Measurements from ENCODE around the gene OR13C8.
"Not testable (repeated sequence)": the region's sequence is repeated elsewhere in the genome, so short reads cannot be mapped to it uniquely, and the experiment has no call there.

Gene OR13C8, protein sequence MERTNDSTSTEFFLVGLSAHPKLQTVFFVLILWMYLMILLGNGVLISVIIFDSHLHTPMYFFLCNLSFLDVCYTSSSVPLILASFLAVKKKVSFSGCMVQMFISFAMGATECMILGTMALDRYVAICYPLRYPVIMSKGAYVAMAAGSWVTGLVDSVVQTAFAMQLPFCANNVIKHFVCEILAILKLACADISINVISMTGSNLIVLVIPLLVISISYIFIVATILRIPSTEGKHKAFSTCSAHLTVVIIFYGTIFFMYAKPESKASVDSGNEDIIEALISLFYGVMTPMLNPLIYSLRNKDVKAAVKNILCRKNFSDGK
- long read RNA-seq, donor 1: 0 reads
- long read RNA-seq, donor 2: 0 reads
- long read RNA-seq, donor 3: 0 reads
- long read RNA-seq, donor 4: 0 reads
- long read RNA-seq, donor 5: 0 reads
- long read RNA-seq, donor 6: 0 reads
- long read RNA-seq, donor 7: 0 reads
- long read RNA-seq, donor 8: 0 reads

DNA sequence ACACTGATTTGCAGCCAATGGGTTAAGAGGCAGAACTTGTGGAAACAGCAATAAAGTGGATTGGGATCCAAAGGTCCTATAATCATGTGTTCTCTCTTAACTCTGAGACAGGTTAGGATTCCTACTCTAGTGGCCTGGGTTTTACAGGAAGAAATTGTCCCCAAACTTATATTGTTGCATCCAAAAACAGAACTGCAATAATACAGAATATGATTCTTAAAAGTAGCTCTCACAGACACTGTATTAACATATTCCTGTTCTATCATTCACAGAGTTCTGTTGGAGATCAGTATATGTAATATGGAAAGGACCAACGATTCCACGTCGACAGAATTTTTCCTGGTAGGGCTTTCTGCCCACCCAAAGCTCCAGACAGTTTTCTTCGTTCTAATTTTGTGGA lies at the start of gene OR13C8:
TSS of gene OR13C8 (plus strand) at position 301 of the 400 bp plus-strand sequence. CDS start at position 301, 0 bp downstream.
- DNase-seq: no peak

DNA sequence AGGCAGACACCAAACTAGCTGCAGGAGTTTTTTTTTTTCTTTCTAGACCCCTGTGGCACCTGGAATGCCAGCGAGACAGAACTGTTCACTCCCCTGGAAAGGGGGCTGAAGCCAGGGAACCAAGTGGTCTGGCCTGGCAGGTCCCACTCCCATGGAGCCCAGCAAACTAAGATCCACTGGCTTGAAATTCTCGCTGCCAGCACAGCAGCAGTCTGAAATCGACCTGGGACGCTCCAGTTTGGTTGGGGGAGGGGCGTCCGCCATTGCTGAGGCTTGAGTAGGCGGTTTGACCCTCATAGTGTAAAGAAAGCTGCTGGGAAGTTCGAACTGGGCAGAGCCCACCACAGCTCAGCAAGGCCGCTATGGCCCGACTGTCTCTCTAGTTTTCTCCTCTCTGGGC lies 48.7 kb upstream of the OR13C8 start:
- DNase-seq: not testable (repeated sequence)

DNA sequence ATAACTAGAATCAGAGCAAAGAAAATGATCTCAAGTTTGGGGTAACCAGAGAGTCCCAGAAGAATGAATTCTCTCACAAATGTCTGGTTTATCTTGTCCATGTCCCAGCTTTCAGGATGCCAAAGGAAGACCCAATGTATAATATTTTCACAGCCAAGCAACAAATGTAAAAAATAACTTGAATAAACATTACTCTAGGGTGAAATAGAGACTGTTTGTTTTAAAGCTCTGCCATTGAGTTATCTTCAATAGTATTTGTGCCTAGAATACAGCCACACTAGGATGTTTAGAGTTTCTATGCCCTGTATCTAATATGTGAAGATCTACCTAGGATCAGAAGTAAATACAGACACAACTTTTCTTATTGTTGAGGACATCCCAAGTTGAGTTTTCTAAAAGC lies 41.9 kb upstream of the OR13C8 start, which contains the start of gene OR13C4:
TSS of gene OR13C4 (minus strand) at position 101 of the 400 bp plus-strand sequence. CDS start at position 101, 0 bp downstream.
- no peak for DNase-seq

DNA sequence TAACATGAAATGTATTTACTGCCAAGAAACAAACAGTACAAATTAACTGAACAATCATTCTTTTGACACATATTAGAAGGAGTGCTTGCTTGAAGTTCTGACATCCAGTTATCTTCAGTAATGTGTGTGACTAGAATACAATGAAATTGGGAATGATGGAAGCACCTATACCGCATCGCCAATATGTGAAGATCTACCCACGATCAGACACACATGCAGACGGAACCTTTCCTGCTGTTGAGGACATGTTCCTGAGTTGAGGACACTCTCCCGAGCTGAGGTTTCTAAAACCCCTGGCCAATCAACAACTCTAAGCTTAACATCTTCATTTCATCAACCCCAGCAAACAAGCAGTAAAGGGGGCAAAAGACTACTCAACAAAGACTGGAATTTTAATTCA lies 32.2 kb upstream of the OR13C8 start, which contains the start of gene OR13C3:
TSS of gene OR13C3 (minus strand) at position 101 of the 400 bp plus-strand sequence. CDS start 133 bp downstream, outside the sequence.
- DNase-seq: no peak

DNA sequence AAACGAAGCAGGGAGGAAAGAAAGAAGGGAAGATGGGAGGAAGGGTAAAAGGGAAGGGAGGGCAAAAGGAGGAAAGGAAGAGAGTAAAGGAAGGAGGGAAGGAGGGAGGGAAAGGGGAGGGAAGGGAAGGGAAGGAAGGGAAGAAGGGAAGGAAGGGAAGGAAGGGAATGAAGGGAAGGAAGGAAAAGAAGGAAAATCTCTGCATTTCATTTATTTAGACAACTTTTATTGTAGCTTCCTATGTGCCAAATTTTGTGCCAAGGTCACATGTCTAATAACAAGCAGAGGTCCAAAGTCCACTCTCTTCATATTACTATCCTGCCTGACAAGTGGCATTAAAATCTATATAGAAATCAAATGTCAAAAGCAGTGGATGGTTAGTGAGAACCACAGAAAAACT lies 29.7 kb upstream of the OR13C8 start:
- DNase-seq: no peak

DNA sequence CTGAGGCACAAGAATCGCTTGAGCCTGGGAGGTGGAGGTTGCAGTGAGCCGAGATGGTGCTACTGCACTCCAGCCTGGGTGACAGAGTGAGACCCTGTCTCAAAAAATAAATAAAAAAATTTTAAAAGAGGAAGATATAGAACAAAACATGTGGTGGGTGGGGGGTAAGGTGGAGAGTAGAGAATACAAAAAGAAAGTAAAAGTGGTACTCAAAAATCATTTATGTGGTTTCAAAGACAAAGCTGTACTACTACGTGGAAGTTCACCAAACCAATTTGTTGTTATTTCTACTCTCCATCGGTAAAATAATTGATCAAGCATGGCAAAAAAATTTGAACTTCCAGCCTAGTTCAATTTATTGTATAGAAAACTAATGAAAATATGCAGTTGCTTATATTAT lies 24.3 kb upstream of the OR13C8 start:
- DNase-seq: no peak

DNA sequence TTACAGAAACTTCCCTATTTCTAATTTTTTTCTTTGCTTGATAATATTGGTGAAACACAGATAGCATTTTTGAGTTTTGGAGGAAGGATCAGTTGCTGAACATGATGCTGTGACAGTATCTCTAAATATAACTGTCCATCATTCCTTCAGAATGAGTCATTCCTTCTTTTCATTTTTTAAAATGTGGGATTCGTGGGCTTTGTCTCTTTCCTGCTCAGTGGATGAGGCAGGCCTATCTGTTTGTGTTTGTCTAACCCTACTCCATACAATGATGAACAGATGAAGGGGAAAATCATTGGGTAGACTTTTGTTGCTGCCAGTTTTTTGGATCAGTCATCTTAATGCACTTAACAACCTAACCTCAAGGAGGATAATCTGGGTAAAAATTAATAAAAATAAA lies 15.7 kb upstream of the OR13C8 start:
- DNase-seq: no peak

DNA sequence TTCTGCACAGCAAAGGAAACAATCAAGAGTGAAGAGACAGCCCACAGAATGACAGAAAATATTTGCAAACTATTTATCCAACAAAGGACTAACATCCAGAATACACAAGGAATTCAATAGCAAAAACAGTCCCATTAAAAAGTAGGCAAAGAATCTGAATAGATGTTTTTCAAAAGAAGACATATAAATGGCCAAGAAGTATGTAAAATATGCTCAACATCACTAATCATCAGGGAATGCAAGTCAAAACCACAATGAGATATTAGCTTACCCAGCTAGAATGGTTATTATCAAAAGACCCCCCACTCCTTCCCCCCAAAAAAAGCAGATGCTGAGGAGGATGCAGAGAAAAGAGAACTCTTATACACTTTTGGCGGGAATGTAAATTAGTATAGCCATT lies 13.4 kb upstream of the OR13C8 start:
- no peak for DNase-seq

DNA sequence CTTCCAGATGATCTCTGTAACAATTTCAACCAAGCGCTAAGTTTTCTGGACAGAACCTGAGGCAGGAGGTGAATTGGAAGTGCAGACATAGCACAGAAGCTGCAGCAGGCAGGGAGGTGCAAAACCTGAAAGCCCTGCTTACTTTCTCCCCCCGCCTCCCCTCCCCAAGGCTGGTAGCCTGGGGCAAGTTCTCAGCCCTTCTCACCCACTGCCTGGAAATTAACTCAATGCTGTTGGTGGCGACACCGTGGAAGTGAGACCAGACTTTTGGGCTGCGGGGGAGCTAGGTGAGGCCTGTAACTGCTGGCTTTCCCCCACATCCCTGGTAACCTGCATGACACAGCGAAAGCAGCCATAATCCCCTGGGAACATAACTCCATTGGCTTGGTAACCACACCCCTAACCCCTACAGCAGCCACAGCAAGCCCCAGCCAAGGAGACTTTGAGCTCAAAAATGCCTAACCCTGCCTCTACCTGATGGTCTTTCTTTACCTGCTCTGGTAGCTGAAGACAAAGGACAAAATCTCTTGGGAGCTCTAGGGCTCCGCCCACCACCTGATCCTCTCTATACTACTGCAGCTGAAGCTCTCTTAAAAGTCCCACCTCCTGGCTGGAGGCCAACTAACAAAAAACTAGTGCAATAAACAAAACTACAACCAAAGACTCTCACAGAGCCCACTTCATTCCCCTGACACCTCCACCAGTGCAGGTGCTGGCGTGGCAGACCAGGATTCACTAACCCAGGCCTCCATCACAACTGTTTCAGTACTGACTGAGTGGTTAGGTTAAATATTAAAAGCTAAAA lies 11.9 kb upstream of the OR13C8 start:
- no peak for DNase-seq

DNA sequence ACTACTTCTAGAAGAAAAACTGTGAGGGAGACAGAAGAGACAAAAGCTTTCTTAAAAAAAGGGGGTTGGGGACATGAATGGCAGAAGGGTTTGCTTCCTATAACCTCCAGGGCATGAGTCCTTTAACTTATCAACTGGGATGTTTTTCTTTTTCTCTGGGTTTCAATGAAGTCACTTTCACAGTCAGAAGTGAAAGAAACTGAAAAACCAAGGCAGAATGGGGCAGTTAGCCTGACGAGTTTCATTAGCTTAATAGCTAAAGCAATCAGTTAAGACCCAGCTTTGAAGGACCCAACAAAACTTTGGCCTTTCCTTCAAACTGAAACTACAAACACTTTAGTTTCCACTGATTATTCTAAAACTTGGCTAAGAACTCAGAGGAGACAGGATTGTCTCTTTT lies 4.6 kb upstream of the OR13C8 start:
- DNase-seq: no peak

DNA sequence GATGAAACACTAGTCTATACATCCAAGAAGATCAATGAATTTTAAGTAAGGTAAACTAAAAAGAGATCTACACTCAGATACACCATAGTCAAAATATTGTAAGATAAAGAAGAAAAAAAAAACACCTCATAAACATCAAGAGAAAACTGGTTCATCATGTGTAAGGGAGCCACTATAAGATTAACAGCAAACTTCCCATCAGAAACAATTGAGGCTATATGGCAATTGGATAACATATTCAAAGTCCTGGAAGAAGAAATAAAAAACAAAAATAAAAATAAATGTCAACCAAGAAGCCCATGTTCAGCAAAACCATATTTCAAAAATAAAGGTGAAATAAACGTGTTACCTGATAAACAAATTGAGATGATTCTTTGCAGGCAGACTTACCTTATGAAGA lies 3.6 kb downstream of the OR13C8 start:
- no peak for DNase-seq

DNA sequence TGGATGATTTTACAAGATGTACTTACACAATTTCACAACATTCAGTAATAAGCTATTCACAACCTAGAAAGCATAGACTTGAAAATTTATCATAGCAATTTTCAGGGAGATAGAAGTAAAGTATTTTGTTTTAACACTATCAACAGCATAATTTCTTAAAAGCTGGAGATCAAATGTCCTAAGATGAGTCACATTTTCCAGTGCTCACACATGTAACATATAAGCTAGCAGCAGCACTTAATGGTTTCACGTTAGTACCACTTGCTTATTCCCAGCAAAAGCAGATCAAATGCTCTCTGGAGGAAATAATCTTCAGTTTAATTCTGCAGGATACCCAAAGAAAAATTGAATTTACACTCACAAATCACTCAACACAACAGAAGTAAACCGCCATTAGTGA lies 6.5 kb downstream of the OR13C8 start:
- no peak for DNase-seq

DNA sequence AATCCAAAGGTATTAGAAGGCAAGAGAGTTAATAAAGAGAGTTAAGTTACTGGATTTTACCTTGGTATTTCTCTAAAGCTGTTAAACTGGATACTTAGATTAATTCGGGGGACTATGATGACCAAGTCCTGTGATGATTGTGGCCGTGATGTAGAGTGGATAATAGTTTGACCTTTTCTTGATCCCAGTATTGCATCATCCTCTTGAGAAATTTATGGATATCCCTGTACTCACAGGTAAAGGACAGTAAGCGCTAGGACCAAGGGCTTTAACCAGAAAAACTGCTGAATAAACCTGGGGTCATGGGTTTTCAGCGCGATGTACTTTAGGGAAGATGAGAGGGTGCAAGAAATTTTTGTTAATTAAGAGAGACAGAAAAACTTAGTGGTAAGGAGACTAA lies 8.3 kb downstream of the OR13C8 start:
- no peak for DNase-seq

DNA sequence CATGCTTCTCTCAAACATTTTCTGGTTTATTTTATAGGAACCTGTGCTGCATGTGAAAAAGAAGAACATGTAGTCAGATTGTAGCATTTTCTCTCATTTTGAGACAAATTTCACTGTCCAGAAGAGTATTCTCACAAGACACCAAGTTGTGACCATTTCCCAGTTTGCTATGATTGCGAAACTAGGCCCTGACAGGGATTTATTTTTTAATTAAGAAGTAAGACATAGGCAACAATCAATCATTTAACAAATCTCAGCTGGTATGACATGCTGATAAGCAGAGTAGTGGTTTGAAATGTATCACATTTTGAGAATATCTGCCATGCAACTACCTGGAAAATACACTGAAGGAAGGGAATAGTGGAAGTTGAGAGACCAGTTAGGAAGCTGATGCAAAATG lies 11.6 kb downstream of the OR13C8 start:
- DNase-seq: no peak

DNA sequence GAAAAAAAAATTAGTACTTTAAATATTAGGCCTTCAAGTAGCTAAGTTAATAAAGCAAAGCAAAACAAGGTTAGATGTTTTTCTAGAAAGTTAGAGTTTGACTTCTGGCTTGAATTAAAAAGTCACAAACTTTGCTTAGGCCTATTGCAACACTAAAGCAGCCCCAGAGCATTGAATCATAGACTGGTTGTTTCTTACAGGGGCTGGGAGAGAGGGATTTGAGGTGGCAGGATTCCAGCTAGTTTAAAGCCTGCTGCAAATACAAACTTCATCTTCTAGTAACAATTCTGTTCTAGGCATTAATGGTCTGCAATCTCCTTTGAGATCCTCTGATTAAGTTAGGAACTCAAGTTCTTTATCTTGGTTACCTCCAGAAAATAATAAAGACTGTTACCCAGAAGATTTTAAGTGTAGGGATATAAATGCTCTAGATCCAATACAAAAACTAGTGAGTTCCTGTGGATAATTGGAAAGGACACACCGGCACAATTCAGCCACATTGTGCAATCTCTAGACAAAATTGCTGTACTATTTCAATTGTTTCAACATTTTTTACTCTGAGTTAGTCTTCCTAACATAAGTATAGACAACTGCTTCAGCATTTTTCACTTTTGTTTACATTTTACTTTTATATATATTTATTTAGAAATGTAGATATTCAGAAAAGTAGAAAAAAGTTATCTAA lies 17.7 kb downstream of the OR13C8 start:
- DNase-seq: no peak

DNA sequence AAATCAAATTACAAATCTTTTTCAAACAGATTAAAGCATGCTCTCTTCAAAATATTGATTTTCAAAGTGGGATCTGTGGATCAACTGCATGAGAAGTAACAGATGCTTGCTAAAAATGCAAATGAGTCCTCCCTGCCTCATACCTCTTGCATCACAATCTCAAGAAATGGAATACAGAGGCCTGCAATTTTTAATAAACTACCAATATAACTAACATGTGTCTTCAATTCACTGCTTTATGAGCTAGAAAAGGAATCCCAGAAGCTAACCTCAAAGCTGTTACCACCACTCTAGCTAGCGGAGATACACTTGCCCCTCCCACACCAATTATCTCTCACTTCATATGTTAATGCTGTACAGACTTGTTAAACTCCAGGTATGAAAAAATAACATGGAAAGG lies 20.7 kb downstream of the OR13C8 start:
- DNase-seq: no peak

DNA sequence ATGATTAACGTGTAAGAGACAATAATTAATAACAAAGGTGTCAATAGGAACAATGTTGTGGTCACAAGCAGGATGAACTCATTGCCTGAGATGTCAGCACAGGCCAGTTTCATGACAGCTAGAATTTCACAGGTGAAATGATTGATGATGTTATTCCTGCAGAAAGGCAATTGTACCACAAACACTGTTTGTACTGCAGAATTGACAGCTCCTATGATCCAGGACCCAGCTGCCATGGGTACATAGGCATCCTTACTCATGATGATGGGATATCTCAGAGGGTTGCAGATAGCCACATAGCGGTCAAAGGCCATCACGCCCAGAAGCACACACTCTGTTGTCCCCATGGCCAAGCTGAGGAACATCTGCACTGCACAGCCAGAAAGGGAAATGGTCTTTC lies 29.8 kb downstream of the OR13C8 start:
- not testable (repeated sequence) for DNase-seq

DNA sequence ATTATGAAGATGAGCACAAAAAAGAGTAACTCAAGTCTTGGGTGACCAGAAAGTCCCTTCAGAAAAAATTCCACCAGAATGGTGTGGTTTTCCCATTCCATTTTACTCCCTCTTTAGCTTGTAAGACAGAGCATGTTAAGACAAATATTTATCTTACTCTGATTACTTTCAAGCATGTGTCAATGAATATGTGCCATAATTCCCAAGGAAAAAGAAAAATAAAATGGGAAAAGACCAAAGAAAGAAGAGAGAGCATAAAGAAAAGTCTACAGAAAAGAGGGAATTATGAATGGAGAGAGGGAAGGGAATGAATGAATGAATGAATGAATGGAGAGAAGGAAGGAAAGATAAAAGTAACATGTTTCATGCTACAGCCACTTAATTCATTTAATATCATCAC lies 30.3 kb downstream of the OR13C8 start, which contains the start of gene OR13C5:
TSS of gene OR13C5 (minus strand) at position 101 of the 400 bp plus-strand sequence. CDS start at position 101, 0 bp downstream.
- not testable (repeated sequence) for DNase-seq

DNA sequence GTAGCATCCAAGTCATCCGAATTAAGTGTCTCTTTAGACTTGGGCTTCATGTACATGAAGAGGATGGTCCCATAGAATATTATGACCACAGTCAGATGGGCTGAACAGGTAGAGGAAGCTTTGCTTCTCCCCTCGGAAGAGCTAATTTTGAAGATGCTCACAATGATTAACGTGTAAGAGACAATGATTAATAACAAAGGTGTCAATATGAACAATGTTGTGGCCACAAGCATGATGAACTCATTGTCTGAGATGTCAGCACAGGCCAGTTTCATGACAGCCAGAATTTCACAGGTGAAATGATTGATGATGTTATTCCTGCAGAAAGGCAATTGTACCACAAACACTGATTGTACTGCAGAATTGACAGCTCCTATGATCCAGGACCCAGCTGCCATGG lies 35.8 kb downstream of the OR13C8 start:
- no peak for DNase-seq

DNA sequence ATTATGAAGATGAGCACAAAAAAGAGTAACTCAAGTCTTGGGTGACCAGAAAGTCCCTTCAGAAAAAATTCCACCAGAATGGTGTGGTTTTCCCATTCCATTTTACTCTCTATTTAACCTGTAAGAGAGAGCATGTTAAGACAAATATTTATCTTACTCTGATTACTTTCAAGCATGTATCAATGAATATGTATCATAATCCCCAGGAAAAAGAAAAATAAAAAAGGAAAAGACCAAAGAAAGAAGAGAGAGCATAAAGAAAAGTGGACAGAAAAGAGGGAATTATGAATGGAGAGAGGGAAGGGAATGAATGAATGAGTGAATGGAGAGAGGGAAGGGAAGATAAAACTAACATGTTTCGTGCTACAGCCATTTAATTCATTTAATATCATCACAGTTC lies 36.6 kb downstream of the OR13C8 start, which contains the start of gene OR13C2:
TSS of gene OR13C2 (minus strand) at position 101 of the 400 bp plus-strand sequence. CDS start at position 101, 0 bp downstream.
- DNase-seq: not testable (repeated sequence)

DNA sequence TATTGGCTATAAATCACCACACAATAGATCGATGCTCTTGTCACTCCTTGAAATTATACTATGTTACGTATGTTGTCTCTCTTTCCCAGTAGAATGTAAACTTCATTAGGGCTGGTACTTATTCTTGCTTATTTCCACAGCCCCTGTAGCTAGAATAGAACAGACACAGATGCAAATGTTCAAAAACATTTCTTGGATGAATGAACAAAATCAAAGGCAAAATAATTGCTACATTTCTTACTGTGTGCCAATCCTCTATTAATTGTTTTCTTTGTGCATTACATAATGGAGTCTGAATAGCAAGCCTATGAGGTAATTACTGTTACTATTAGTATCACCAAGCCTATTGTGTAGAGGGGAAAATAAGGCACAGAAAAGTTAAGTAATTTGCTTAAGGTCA lies 37.2 kb downstream of the OR13C8 start:
- DNase-seq: no peak

DNA sequence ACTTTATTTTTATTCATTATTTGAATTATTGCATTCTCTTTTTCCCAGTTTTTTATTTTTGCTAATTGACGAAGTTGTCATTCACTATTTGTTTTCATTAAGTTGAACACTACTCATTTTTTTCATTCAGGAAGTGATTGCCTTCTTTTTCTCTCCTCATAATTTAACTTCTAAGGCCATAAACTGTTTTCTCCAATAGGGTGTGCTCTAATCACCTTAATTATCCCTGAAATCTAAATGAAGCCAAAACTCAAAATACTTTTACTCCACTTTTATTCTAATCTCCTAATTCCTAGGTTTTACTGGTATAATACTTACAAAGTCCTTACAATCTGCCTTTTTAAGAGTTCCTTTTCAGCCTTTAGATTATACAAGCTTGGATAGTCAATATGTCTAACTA lies 39.4 kb downstream of the OR13C8 start:
- no peak for DNase-seq
